Ovary (tissue), 9 donors: Measurements from ENCODE around the gene FPR1. TPM values are rescaled to one million over a fixed set of nuclear protein-coding genes. Genes with fewer than 3 reads are reported as not detected.

ENCODE experiments used
- DNase-seq, 5 donors: peaks; one replicate each; pipeline ENCODE4 v3.0.0-alpha.2; 2019 to 2020
- H3K27ac ChIP-seq, 2 donors: fragments of 200-600 bp; one replicate each; pipeline versions ENCODE4 v1.5.1 to v1.8.0; 2019 to 2022
- H3K27me3 ChIP-seq: fragments of 200-600 bp; one replicate; pipeline ENCODE4 v1.8.0; 2022
- H3K36me3 ChIP-seq: fragments of 200-600 bp; sonication (generic); one replicate; pipeline ENCODE4 v1.5.1; 2019
- H3K4me1 ChIP-seq: one replicate; pipeline ENCODE4 v1.8.1; 2013; ENCODE audit warnings: mild to moderate bottlenecking, moderate library complexity; ENCODE audit not compliant: insufficient read depth
- H3K4me3 ChIP-seq: fragments of 200-600 bp; sonication (generic); one replicate; pipeline ENCODE4 v1.5.1; 2017
- H3K9me3 ChIP-seq, 2 donors: fragments of 200-600 bp in 1 of 2; sonication (generic) in 1 of 2; one replicate each; pipeline versions ENCODE4 v1.5.1 to v1.8.1; 2013 to 2019; ENCODE audit warnings: mild to moderate bottlenecking in 1 of 2, moderate library complexity in 1 of 2
- EP300 ChIP-seq: sonication (generic); formaldehyde crosslinking; IDR thresholded peaks from one replicate; pipeline ENCODE4 v1.6.1; 2017; ENCODE audit warnings: antibody characterized with exemption
- POLR2A ChIP-seq: fragments of 450-650 bp; IDR thresholded peaks from one replicate; pipeline ENCODE4 v1.6.1; 2017; ENCODE audit warnings: antibody characterized with exemption, mild to moderate bottlenecking, moderate library complexity
- WGBS, 3 donors: extraction: QIAGEN DNeasy Blood & Tissue Kit in 1 of 3; methylation state at CpG; one replicate each; pipeline versions ENCODE4 v1.1.5 to v1.1.7; 2013 to 2017; 5-methylcytosine and 5-hydroxymethylcytosine counted together
- intact Hi-C, 4 donors: fragments of 100-400 bp; cut with DNase I; formaldehyde crosslinking; loops; one replicate each; pipeline versions ENCODE4 v1.11.0 to v1.15.1; 2022 to 2023
- polyA plus RNA-seq, 2 donors: library from polyadenylated mRNA; stranded (reverse); fragments of 200-250 nt in 1 of 2; fragments of 350-450 nt in 1 of 2; fragmentation: Illumina TruSeq in 1 of 2; extraction: RNeasy Lipid Tissue Mini Kit (QIAGEN cat#74804) in 1 of 2; gene quantifications; one replicate each; pipeline ENCODE4 v1.2.3, GENCODE V29; 2013 to 2014
- total RNA-seq, 7 donors: library from RNA; depleted of rRNA in 2 of 7; stranded (reverse); fragments of >200 nt in 2 of 7; fragmentation: NEBNext Ultra II Directional in 3 of 7; extraction: Animal tissue kit (Norgen Biotek cat#: 25700) in 3 of 7; gene quantifications; one replicate each; pipeline versions ENCODE4 v1.1.0 to v1.2.4, GENCODE V29; 2016 to 2023
- TF ChIP-seq, protein P1 (sequence below), 3 donors: fragments of 450-650 bp in 2 of 3; fragments of 200-600 bp in 1 of 3; IDR thresholded peaks; one replicate each; pipeline versions ENCODE4 v1.5.1 to v1.8.0; 2016 to 2022; ENCODE audit warnings: antibody characterized with exemption in 3 of 3, mild to moderate bottlenecking in 1 of 3
- donor health status: DM: no; HTN: no; CAD: no; lungs with moderate emphysema.
- donor health status: DM: no; HTN: no; CAD: no.
- donor health status: Bipolar disorder and iron deficiency.
- donor health status: DM: yes; HTN: yes; CAD: no.
- donor health status: DM: no; HTN: no; CAD: no.
- donor health status: DM: yes; HTN: yes; CAD: no.

Gene FPR1
- total and polyA plus RNA-seq, 9 donors = 1.1 to 18.2 (median 3.6) TPM

- Histone ChIP-seq H3K36me3 (no peaks in the 10 kb centered on the region), H3K4me3 (no peak overlapping the region)
These were observed 48.7 kb downstream of the FPR1 start for GRCh38 chr19:51702825-51703574.

GRCh38 chr19:51702103-51702824 lies 49.4 kb downstream of the FPR1 start:
- Histone ChIP-seq H3K9me3 (no peaks in the 10 kb centered on the region), H3K4me3 (no peak overlapping the region), H3K27me3 (no peaks in the 10 kb centered on the region), H3K36me3 (no peaks in the 10 kb centered on the region), H3K4me1 (peaks cover 8% of the 10 kb centered on the region), H3K27ac (peak overlapping the region; percentile 94 to 96)
- TF ChIP-seq EP300 (no peak), POLR2A (no peak)
- TF ChIP-seq, protein P1, sequence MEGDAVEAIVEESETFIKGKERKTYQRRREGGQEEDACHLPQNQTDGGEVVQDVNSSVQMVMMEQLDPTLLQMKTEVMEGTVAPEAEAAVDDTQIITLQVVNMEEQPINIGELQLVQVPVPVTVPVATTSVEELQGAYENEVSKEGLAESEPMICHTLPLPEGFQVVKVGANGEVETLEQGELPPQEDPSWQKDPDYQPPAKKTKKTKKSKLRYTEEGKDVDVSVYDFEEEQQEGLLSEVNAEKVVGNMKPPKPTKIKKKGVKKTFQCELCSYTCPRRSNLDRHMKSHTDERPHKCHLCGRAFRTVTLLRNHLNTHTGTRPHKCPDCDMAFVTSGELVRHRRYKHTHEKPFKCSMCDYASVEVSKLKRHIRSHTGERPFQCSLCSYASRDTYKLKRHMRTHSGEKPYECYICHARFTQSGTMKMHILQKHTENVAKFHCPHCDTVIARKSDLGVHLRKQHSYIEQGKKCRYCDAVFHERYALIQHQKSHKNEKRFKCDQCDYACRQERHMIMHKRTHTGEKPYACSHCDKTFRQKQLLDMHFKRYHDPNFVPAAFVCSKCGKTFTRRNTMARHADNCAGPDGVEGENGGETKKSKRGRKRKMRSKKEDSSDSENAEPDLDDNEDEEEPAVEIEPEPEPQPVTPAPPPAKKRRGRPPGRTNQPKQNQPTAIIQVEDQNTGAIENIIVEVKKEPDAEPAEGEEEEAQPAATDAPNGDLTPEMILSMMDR (IDR thresholded peaks at IDR 0.05) = no peak
- DNase-seq = peak; percentile 89 to 96 (median 92)
- 35 to 48% (median 47%) methylated on average over 27 of the region's 27 CpGs for WGBS, 3 donors
- intact Hi-C loops = loop anchor here in 1 of 4 donors (10.0 kb wide), 1 partner anchor 337 kb away; the partner anchor contains the start of genes CLDND2 and ETFB

More at GRCh38 chr19:51702825-51703574, 48.7 kb downstream of the FPR1 start:
- Histone ChIP-seq H3K4me1 (peaks cover 8% of the 10 kb centered on the region), H3K27me3 (no peaks in the 10 kb centered on the region), H3K9me3 (no peaks in the 10 kb centered on the region), H3K27ac (peak overlapping the region; percentile 94 to 96)
- TF ChIP-seq EP300 (no peak), POLR2A (no peak)
- TF ChIP-seq, protein P1 (IDR thresholded peaks at IDR 0.05) = no peak
- peak; percentile 52 to 72 (median 68) for DNase-seq
- intact Hi-C loops = loop anchor here in 1 of 4 donors (10.0 kb wide), 1 partner anchor 338 kb away; the partner anchor contains the start of genes CLDND2 and ETFB
- WGBS, 3 donors = 54 to 66% (median 65%) methylated on average over 45 to 46 of the region's 46 CpGs

DNA sequence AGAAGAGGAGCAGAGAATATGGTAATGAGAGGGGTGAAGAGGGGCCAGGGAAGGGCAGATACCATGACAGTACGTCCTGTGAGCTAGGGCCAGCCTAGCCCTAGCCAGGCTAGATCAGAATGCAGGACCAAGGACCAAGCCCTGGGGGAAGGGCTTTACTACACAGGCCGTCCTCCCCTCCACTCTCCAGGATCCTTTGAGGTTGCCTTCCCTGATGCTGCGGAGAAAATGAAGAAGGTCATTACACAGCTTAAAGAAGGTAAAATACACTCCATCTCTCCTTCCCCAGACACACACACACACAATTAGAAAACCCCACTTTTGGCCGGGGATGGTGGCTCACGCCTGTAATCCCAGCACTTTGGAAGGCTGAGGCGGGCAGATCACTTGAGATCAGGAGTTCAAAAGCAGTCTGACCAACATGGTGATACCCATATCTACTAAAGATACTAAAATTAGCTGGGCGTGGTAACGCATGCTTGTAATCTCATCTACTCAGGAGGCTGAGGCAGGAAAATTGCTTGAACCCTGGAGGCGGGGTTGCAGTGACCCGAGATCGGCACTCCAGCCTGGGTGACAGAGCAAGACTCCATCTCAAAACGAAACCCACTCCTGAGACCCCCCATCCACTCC lies 50.1 kb downstream of the FPR1 start:
- 75 to 83% (median 81%) methylated on average over 12 of the region's 12 CpGs for WGBS, 3 donors
- peak overlapping the region; percentile 33 to 94 for H3K27ac ChIP-seq
- peaks cover 8% of the 10 kb centered on the region for H3K4me1 ChIP-seq
- H3K4me3 ChIP-seq = no peak overlapping the region
- H3K36me3 ChIP-seq = no peaks in the 10 kb centered on the region
- no peak for DNase-seq
- intact Hi-C loops = loop anchor here in 1 of 4 donors (10.0 kb wide), 1 partner anchor 337 kb away; the partner anchor contains the start of genes CLDND2 and ETFB
- no peaks in the 10 kb centered on the region for H3K27me3 ChIP-seq
- no peaks in the 10 kb centered on the region for H3K9me3 ChIP-seq
- TF ChIP-seq, protein P1 (IDR thresholded peaks at IDR 0.05) = no peak
- no peak for TF ChIP-seq EP300
- no peak for TF ChIP-seq POLR2A

GRCh38 chr19:51699170-51699569 lies 52.5 kb downstream of the FPR1 start:
- Histone ChIP-seq H3K4me1 (peaks cover 6% of the 10 kb centered on the region), H3K27me3 (no peaks in the 10 kb centered on the region), H3K4me3 (no peak overlapping the region), H3K9me3 (no peaks in the 10 kb centered on the region), H3K36me3 (no peaks in the 10 kb centered on the region), H3K27ac (no peak overlapping the region)
- TF ChIP-seq POLR2A (no peak), EP300 (no peak)
- TF ChIP-seq, protein P1 (IDR thresholded peaks at IDR 0.05) = no peak
- 88 to 93% (median 92%) methylated on average over 5 of the region's 5 CpGs for WGBS, 3 donors
- intact Hi-C loops = loop anchor here in 1 of 4 donors (5.0 kb wide), 1 partner anchor 73 kb away; no protein-coding TSS in a partner anchor
- DNase-seq = no peak
